GM12878 (cell line): ENCODE results near the gene CD82.

Experiments used
- EP300 ChIP-seq, 2 experiments: fragments of 150-350 bp in 1 of 2; IDR thresholded peaks; 2 replicates each; pipeline ENCODE4 v1.6.1; 2011 to 2012; ENCODE audit warnings: low read depth in 2 of 2, low read length in 2 of 2, borderline replicate concordance in 1 of 2, improper control_type of control experiment in 1 of 2, inconsistent platforms in 1 of 2; ENCODE audit not compliant: control insufficient read depth in 1 of 2
- GABPA ChIP-seq: IDR thresholded peaks from 2 replicates; pipeline ENCODE4 v1.6.1; 2014; ENCODE audit warnings: antibody characterized with exemption, low read depth, mild to moderate bottlenecking, inconsistent platforms
- JUNB ChIP-seq: IDR thresholded peaks from 2 replicates; pipeline ENCODE4 v1.6.1; 2016; ENCODE audit warnings: antibody characterized with exemption, mild to moderate bottlenecking
- NR2C2 ChIP-seq: IDR thresholded peaks from 2 replicates; pipeline ENCODE4 v1.6.1; 2011; ENCODE audit warnings: borderline replicate concordance, low read depth; ENCODE audit not compliant: control insufficient read depth, insufficient read length
- PAX5 ChIP-seq: IDR thresholded peaks from 2 replicates; pipeline ENCODE4 v1.6.1; 2011; ENCODE audit warnings: low read depth, low read length, borderline replicate concordance
- RAD21 ChIP-seq: IDR thresholded peaks from 2 replicates; pipeline ENCODE4 v1.6.1; 2011; ENCODE audit warnings: mild to moderate bottlenecking, low read depth, low read length, moderate library complexity; ENCODE audit not compliant: insufficient read depth
- SP1 ChIP-seq: IDR thresholded peaks from one replicate; pipeline ENCODE4 v1.6.1; 2011; ENCODE audit warnings: low read depth, low read length
- SUPT20H ChIP-seq: IDR thresholded peaks from 2 replicates; pipeline ENCODE4 v1.6.1; 2011; ENCODE audit warnings: low read depth, mild to moderate bottlenecking, low read length, moderate library complexity, borderline replicate concordance; ENCODE audit not compliant: control insufficient read depth
- ZBTB33 ChIP-seq: fragments of 450-650 bp; IDR thresholded peaks from 2 replicates; pipeline ENCODE4 v1.6.1; 2017; ENCODE audit warnings: mild to moderate bottlenecking
- TF ChIP-seq, protein P1 (sequence below), 3 experiments: IDR thresholded peaks in 2 of 3; conservative IDR thresholded peaks in 1 of 3; 2 replicates each; pipeline ENCODE4 v1.5.1; 2011; ENCODE audit warnings: low read depth in 3 of 3, low read length in 3 of 3, mild to moderate bottlenecking in 3 of 3, control low read depth in 2 of 3, moderate library complexity in 2 of 3, inconsistent platforms in 1 of 3, mixed read lengths in 1 of 3; ENCODE audit not compliant: control insufficient read depth in 2 of 3, insufficient read depth in 1 of 3; ENCODE audit errors: extremely low read depth in 1 of 3

- no peak for TF ChIP-seq SUPT20H
- no peak for TF ChIP-seq NR2C2
- no peak for TF ChIP-seq GABPA
- no peak for TF ChIP-seq JUNB
- TF ChIP-seq, protein P1, sequence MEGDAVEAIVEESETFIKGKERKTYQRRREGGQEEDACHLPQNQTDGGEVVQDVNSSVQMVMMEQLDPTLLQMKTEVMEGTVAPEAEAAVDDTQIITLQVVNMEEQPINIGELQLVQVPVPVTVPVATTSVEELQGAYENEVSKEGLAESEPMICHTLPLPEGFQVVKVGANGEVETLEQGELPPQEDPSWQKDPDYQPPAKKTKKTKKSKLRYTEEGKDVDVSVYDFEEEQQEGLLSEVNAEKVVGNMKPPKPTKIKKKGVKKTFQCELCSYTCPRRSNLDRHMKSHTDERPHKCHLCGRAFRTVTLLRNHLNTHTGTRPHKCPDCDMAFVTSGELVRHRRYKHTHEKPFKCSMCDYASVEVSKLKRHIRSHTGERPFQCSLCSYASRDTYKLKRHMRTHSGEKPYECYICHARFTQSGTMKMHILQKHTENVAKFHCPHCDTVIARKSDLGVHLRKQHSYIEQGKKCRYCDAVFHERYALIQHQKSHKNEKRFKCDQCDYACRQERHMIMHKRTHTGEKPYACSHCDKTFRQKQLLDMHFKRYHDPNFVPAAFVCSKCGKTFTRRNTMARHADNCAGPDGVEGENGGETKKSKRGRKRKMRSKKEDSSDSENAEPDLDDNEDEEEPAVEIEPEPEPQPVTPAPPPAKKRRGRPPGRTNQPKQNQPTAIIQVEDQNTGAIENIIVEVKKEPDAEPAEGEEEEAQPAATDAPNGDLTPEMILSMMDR (IDR thresholded peaks at IDR 0.05 in 2 of 3, conservative IDR thresholded peaks at IDR 0.05 in 1 of 3; ENCODE audit: control insufficient read depth in 2 of 3, extremely low read depth in 1 of 3, insufficient read depth in 1 of 3, low read depth in 3 of 3, low read length in 3 of 3) = no peak
- no peak for TF ChIP-seq RAD21
- TF ChIP-seq EP300 (IDR thresholded peaks at IDR 0.05; ENCODE audit: borderline replicate concordance in 1 of 2, control insufficient read depth in 1 of 2, low read depth in 2 of 2, low read length in 2 of 2) = no peak
- TF ChIP-seq SP1 = no peak
- TF ChIP-seq ZBTB33 = no peak
- no peak for TF ChIP-seq PAX5
Observed at GRCh38 chr11:44595964-44596381, 30.5 kb downstream of the CD82 start.
